Inflammatory macrophage treated with lipopolysaccharide for 1 hour (primary cell): ENCODE measurements around the gene TRAF3IP1.
A peak's percentile ranks its signal among the peaks of the same experiment; 100 is the strongest.
"Not testable (repeated sequence)": the region's sequence is repeated elsewhere in the genome, so short reads cannot be mapped to it uniquely, and the experiment has no call there.

Experiments
- DNase-seq, 2 donors: peaks; one replicate each; pipeline ENCODE4 v3.0.0-alpha.2; 2020 to 2022

Gene TRAF3IP1

GRCh38 chr2:238344035-238344434 lies 23.7 kb downstream of the TRAF3IP1 start:
- no peak for DNase-seq

- DNase-seq: no peak
Observed at GRCh38 chr2:238344517-238344916, 24.2 kb downstream of the TRAF3IP1 start.

GRCh38 chr2:238345297-238345968 lies 25.1 kb downstream of the TRAF3IP1 start:
- no peak for DNase-seq

- DNase-seq: no peak
Observed at GRCh38 chr2:238346544-238346943, 26.2 kb downstream of the TRAF3IP1 start.

GRCh38 chr2:238350150-238350897 lies 30.0 kb downstream of the TRAF3IP1 start:
- no peak for DNase-seq

- DNase-seq: no peak
Observed at GRCh38 chr2:238351315-238351714, 31.0 kb downstream of the TRAF3IP1 start.

- DNase-seq: no peak
Observed at GRCh38 chr2:238352361-238352760, 32.0 kb downstream of the TRAF3IP1 start.

- DNase-seq: no peak
Observed at GRCh38 chr2:238358769-238359168, 38.5 kb downstream of the TRAF3IP1 start.

- DNase-seq: no peak
Observed at GRCh38 chr2:238359403-238359802, 39.1 kb downstream of the TRAF3IP1 start.

GRCh38 chr2:238361877-238362276 lies 41.6 kb downstream of the TRAF3IP1 start:
- no peak for DNase-seq

GRCh38 chr2:238362626-238363025 lies 42.3 kb downstream of the TRAF3IP1 start:
- DNase-seq: no peak

GRCh38 chr2:238369591-238370040 lies 49.3 kb downstream of the TRAF3IP1 start:
- no peak for DNase-seq

- DNase-seq: no peak
Observed at GRCh38 chr2:238370094-238370822, 49.9 kb downstream of the TRAF3IP1 start.

GRCh38 chr2:238370823-238371372 lies 50.6 kb downstream of the TRAF3IP1 start:
- DNase-seq: peak; percentile 66 to 86

- not testable (repeated sequence) for DNase-seq
Observed at GRCh38 chr2:238372277-238372676, 52.0 kb downstream of the TRAF3IP1 start.

GRCh38 chr2:238376884-238377391 lies 56.6 kb downstream of the TRAF3IP1 start:
- DNase-seq: peak; percentile 73 to 77

GRCh38 chr2:238378230-238379095 lies 58.1 kb downstream of the TRAF3IP1 start:
- no peak for DNase-seq

GRCh38 chr2:238379096-238379810 lies 58.9 kb downstream of the TRAF3IP1 start:
- peak; percentile 46 to 52 for DNase-seq

- no peak for DNase-seq
Observed at GRCh38 chr2:238380336-238380735, 60.0 kb downstream of the TRAF3IP1 start.

GRCh38 chr2:238380785-238381184 lies 60.5 kb downstream of the TRAF3IP1 start:
- DNase-seq: no peak
